ENCODE data around the gene APLP2.

GRCh38 chr11:130089674-130090073 lies 20.0 kb downstream of the APLP2 start:
- no peak for TF ChIP-seq CTCF (IDR thresholded peaks at IDR 0.05; ENCODE audit: low read depth, low read length)
- no peak for TF ChIP-seq POLR2A (IDR thresholded peaks at IDR 0.05; ENCODE audit: extremely low read depth, insufficient read length)
- TF ChIP-seq MYC (IDR thresholded peaks at IDR 0.05; ENCODE audit: low read depth, low read length), result no peak
